Uterus (tissue), 2 donors: Measurements from ENCODE around the gene USP25.

Source experiments
- CTCF ChIP-seq, 4 experiments: fragments of 200-600 bp in 2 of 4; fragments of 450-650 bp in 2 of 4; sonication (generic) in 2 of 4; IDR thresholded peaks; one replicate each; pipeline ENCODE4 v1.5.1; 2016 to 2019; ENCODE audit warnings: antibody characterized with exemption in 4 of 4, mild to moderate bottlenecking in 2 of 4, moderate library complexity in 1 of 4
- POLR2A ChIP-seq, 2 donors: fragments of 450-650 bp; IDR thresholded peaks; one replicate each; pipeline ENCODE4 v1.6.1; 2016; ENCODE audit warnings: antibody characterized with exemption in 2 of 2, mild to moderate bottlenecking in 1 of 2, moderate library complexity in 1 of 2

GRCh38 chr21:15718711-15719110 is 11.1 kb upstream of the USP25 start:
- TF ChIP-seq CTCF (IDR thresholded peaks at IDR 0.05), result no peak
- TF ChIP-seq POLR2A (IDR thresholded peaks at IDR 0.05), result no peak
